T-helper 1 cell (primary cell): Measurements from ENCODE around the gene TPPP2.
"Not testable (repeated sequence)": the region's sequence is repeated elsewhere in the genome, so short reads cannot be mapped to it uniquely, and the experiment has no call there.

Experiments used
- DNase-seq, 5 donors: peaks; one replicate each; pipeline ENCODE4 v3.0.0-alpha.2; 2012 to 2020
- total RNA-seq, 4 donors: gene quantifications; one replicate each; lab custom pipeline; 2026; lab: John Stamatoyannopoulos, UW

The TPPP2 gene
- total RNA-seq = 0 reads per million in 4 donors

- DNase-seq = no peak
Observed at GRCh38 chr14:21029917-21030316, at the start of gene TPPP2. Gene TPPP2, plus strand, starts transcription at chr14:21030217. Its CDS starts 365 bp downstream, at chr14:21030582.

DNA sequence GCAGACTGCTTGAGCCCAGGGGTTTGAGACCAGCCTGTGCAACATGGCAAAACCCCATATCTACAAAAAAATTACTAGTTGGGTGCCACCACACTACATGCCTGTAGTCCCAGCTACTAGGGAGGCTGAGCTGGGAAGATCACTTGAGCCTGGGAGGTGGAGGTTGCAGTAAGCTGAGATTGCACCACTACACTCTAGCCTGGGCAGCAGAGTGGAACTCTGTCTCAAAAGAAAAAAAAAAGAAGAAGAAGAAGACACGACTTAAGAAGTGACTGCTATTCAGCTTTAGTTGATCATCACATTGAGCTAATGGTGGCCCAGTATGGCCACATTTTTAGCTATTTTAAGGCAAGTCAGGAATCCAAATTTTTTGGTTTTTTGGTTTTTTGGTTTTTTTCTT is 49.1 kb upstream of the TPPP2 start:
- no peak for DNase-seq

GRCh38 chr14:20982646-20983369 is 47.2 kb upstream of the TPPP2 start:
- DNase-seq = no peak

DNA sequence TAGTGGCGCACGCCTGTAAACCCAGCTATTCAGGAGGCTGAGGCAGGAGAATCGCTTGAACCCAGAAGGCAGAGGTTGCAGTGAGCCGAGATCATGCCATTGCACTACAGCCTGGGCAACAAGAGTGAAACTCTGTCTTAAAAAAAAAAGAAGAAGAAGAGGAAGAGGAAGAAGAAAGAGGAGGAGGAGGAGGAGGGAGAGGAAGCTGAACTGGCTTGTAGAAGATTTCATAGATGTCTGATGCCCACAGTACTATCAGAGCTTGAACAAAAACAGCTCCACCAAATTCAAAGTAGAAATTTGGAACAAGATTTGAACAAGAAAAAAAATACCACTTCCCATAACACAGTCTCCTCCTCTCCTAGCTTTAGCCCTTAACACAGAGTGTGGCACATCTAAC is 44.4 kb upstream of the TPPP2 start:
- DNase-seq = not testable (repeated sequence)

- peak in 1 of 5 donors; percentile 30 for DNase-seq
Observed at GRCh38 chr14:20986811-20987210, 43.2 kb upstream of the TPPP2 start.

- no peak for DNase-seq
Observed at GRCh38 chr14:20988717-20989470, 41.1 kb upstream of the TPPP2 start.

- DNase-seq = no peak
Observed at GRCh38 chr14:20989471-20989786, 40.6 kb upstream of the TPPP2 start.

DNA sequence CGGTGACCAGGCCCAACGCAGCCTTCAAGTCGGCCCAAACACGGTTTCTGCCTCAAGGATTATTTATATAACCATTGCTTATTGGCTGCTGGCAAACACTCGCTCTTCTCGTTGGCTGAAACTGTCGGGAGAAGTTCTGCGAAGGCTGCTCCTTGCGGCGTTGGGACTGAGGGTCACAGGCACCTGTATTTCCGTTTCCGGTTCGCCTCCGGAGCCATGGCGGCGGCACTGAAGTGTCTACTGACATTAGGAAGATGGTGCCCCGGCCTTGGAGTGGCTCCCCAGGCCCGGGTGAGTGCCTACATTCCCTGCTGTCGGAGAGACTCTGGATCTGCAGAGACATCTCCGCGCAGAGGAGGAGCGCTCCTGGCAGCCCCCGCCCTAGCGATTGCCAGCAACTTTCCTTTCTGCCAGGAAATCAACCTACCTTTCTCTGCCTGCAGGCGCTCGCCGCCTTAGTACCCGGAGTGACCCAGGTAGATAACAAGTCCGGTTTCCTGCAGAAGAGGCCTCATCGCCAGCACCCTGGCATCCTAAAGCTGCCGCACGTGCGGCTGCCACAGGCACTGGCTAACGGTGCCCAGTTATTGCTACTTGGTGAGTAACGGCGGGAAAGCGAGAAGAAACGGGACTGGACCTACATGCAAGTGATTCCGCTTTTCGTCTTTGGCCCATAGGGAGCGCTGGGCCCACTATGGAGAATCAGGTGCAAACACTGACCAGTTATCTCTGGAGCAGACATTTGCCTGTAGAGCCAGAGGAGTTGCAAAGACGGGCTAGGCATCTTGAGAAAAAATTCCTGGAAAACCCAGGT is 40.0 kb upstream of the TPPP2 start, which contains the start of gene METTL17:
Gene METTL17 (plus strand): TSS at position 194 of the 814 bp plus-strand sequence. CDS start 23 bp downstream, at position 217.
- peak; percentile 70 to 95 (median 79) for DNase-seq

- no peak for DNase-seq
Observed at GRCh38 chr14:20996521-20996920, 33.5 kb upstream of the TPPP2 start.

GRCh38 chr14:20997115-20997514 is 32.9 kb upstream of the TPPP2 start:
- no peak for DNase-seq

- no peak for DNase-seq
Observed at GRCh38 chr14:20997564-20997963, 32.5 kb upstream of the TPPP2 start.

DNA sequence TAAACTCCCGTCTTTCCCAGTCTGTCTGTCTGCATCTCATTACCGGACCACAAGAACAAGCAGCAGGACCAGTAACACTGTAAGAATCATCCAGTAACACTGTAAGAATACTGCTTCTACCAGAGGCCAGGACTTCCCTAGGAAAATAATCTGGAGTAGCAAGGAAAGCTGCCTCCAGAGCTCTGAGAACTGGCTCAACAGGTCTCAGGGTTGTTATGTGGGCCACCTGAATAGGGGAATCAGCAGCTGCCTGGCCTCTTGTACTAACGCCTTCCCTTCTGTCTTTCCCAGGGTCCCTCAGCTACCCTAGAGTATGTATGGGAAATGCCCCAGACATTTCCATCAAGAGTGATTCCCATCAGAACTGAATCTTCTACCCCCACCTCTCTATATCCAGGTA is 31.9 kb upstream of the TPPP2 start:
- DNase-seq = no peak

DNA sequence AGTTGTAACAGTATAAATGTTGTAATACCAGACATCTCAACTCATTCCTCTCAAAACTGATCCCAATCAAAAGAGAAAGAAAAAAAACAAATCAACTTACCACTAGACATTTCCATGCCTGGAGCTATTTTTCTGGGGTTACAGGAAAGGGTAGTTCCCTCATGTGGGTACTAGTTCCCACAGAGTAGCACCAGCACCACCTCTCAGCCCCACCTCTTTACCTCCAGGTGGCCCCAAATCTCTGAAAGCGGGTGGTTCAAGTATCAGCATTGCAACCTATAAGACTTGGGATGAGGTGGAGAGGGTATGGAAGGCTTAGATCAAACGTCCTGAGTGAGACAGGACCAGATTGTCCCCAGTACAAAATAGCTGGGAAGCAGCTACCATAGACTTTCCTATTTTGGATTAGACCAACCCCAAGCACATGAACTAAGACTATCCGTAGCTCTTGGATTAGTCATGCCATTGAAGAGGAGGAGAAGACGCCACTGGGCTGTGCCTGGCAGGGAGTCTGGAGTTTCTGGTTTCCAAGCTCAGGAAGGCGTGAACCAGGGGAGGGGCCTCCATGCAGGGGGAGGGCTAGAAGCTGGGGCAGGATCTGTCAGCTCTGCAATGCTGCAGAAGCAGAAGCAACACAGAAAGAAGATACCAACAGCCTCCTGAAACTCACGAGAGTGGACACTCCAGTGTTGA is 31.2 kb upstream of the TPPP2 start, which contains the start of gene SLC39A2:
Gene SLC39A2 (plus strand): TSS at position 620 of the 693 bp plus-strand sequence. CDS start 154 bp downstream, outside the sequence.
- no peak for DNase-seq

- no peak for DNase-seq
Observed at GRCh38 chr14:20999591-20999990, 30.4 kb upstream of the TPPP2 start.

- no peak for DNase-seq
Observed at GRCh38 chr14:21001218-21001617, 28.8 kb upstream of the TPPP2 start.

- DNase-seq = no peak
Observed at GRCh38 chr14:21003788-21004346, 26.1 kb upstream of the TPPP2 start.

DNA sequence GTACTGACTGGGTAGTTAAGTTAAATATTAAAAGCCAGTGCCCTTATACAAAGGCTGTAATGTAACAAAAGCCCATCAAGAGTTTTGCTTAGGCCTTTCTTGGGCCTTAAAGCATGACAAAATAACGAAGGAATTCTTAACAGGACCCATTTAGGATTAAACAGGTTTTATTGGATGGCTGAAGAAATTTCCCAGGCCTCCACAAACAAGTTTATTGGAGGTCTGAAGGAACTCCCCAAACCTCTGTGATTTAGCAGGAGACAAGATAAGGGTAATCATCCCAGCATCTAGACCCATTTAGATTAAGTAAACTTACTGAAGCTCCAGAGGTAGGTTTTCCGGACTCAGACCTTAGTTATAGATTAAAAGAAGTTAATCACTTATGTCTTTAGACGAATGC is 20.3 kb upstream of the TPPP2 start:
- not testable (repeated sequence) for DNase-seq

DNA sequence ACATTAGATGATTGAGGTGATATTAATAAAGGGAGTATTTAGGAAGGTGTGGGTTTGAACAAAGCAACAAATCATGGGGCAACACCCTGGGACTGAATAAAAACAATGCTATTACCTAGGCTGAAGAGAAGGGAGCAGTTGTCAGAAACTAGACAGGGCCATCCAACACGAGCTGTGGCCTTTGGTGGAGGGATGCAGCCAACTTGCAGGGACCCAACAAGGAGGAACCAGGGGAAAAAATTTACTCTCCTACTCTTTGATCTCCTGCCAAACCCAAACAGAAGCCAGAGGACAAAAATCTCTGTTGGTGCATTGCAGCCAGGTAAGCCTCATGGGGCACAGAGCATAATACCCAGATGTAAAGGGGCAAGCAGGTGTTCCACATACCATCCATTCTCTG is 18.9 kb upstream of the TPPP2 start:
- DNase-seq = no peak

- peak; percentile 54 to 83 (median 67) for DNase-seq
Observed at GRCh38 chr14:21014761-21015190, 15.2 kb upstream of the TPPP2 start.

DNA sequence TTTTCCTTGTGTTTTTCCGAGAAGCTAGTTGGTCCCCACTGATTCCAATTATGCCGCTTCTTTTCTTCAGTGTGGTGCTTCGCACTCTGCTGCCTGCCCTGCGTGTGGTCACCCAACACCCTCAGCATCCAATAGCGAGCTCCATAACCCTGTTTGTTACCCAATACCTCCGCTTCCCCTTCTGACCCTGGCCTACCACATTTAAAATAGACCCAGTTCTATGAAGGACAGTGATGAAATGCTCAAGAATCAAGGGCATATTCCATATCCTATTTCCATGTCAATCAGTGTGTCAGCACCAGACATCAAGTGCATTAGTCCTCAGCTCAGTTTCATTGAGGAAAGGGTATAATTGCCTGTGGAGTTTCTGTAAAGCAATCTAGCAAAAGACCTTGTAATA is 14.7 kb upstream of the TPPP2 start:
- no peak for DNase-seq

DNA sequence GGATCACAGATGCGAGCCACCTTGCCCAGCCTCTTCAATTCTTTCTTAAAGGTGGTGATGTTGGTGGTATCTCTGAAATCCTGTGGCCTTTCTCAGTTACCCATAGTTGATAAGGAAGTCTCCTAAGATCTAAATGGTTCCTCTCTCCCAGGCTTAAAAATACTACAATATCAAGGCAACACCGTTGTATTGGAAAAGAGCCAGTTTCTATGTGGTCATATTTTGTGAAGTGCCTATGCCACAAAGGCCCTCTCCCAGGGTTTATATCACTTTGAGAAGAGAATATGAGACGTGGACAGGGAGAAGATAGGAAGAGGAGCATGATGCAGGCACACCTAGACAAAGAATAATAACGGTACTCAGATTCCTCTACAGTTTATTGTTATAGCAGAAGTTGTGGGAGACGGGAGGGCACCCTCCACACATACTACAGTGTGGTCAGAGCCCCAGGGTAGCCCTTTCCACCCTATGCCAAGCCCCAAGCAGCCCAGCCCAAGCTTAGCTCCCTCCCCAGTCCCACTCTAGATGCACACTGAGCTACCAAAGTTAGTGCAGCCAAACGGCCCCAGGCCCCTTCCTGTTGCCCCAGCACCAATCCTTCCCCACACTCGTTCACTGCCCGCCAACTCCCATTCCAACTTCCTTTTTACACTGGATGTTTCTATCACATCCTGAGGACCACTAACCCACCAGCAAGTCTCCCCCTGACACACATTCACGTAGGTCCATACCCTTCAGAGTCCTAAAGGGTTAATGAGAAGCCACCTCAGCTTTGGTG is 13.4 kb upstream of the TPPP2 start:
- no peak for DNase-seq
